HG02943 (cell line): ENCODE data around the gene AGBL1.

Source experiments
- ATAC-seq: cut with Tn5 transposase; IDR thresholded peaks from one replicate; pipeline ENCODE4 v1.9.1; 2021; ENCODE audit warnings: mild to moderate bottlenecking, low read depth, moderate library complexity; ENCODE audit not compliant: unreplicated experiment

AGBL1 gene

GRCh38 chr15:86879250-86880229 is 799.9 kb downstream of the AGBL1 start:
- no peak for ATAC-seq

GRCh38 chr15:86885616-86886015 is 805.9 kb downstream of the AGBL1 start:
- ATAC-seq = no peak

- ATAC-seq = no peak
These were observed 813.2 kb downstream of the AGBL1 start for GRCh38 chr15:86892774-86893449.

- ATAC-seq = no peak
These were observed 814.6 kb downstream of the AGBL1 start for GRCh38 chr15:86894269-86894668.

- ATAC-seq = no peak
These were observed 824.2 kb downstream of the AGBL1 start for GRCh38 chr15:86903642-86904421.

GRCh38 chr15:86905625-86906256 is 826.1 kb downstream of the AGBL1 start:
- ATAC-seq = no peak

- no peak for ATAC-seq
These were observed 826.7 kb downstream of the AGBL1 start for GRCh38 chr15:86906376-86906775.

- no peak for ATAC-seq
These were observed 831.4 kb downstream of the AGBL1 start for GRCh38 chr15:86911022-86911421.

- no peak for ATAC-seq
These were observed 833.0 kb downstream of the AGBL1 start for GRCh38 chr15:86912661-86913060.

GRCh38 chr15:86915811-86916331 is 836.2 kb downstream of the AGBL1 start:
- no peak for ATAC-seq

- no peak for ATAC-seq
These were observed 837.1 kb downstream of the AGBL1 start for GRCh38 chr15:86916671-86917360.

- no peak for ATAC-seq
These were observed 837.6 kb downstream of the AGBL1 start for GRCh38 chr15:86917361-86917671.

- no peak for ATAC-seq
These were observed 839.9 kb downstream of the AGBL1 start for GRCh38 chr15:86919581-86919980.

GRCh38 chr15:86929461-86929860 is 849.8 kb downstream of the AGBL1 start:
- ATAC-seq = no peak

GRCh38 chr15:86932456-86932855 is 852.8 kb downstream of the AGBL1 start:
- ATAC-seq = no peak

GRCh38 chr15:86935841-86936240 is 856.2 kb downstream of the AGBL1 start:
- no peak for ATAC-seq

- ATAC-seq = no peak
These were observed 862.6 kb downstream of the AGBL1 start for GRCh38 chr15:86942285-86942684.

- no peak for ATAC-seq
These were observed 869.0 kb downstream of the AGBL1 start for GRCh38 chr15:86948719-86949118.

- no peak for ATAC-seq
These were observed 879.6 kb downstream of the AGBL1 start for GRCh38 chr15:86959254-86959653.

GRCh38 chr15:86961669-86962068 is 882.0 kb downstream of the AGBL1 start:
- no peak for ATAC-seq
